H1 (cell line): ENCODE results near the gene FBN1. TPM values are rescaled to one million over a fixed set of nuclear protein-coding genes. Genes with fewer than 3 reads are reported as not detected.

Experiments used
- ATF2 ChIP-seq: IDR thresholded peaks from 2 replicates; pipeline ENCODE4 v1.6.1; 2012; ENCODE audit warnings: low read length, inconsistent platforms
- polyA plus RNA-seq, 7 experiments: library from polyadenylated mRNA; depleted of rRNA in 3 of 7; stranded (reverse) in 5 of 7; unstranded in 2 of 7; fragments of >200 nt in 5 of 7; fragments of 200-250 nt in 2 of 7; gene quantifications; 1 replicate in 5 of 7; 2 replicates in 1 of 7; 4 replicates in 1 of 7; pipeline versions ENCODE4 v1.2.1 to v1.2.3, GENCODE V29; 2011 to 2013; ENCODE audit warnings: missing spikeins in 2 of 7, mixed read lengths in 2 of 7
- total RNA-seq: library from RNA; stranded (reverse); fragmentation: NEBNext Ultra II Directional; extraction: Animal tissue kit (Norgen Biotek cat#: 25700); gene quantifications from 2 replicates; pipeline ENCODE4 v1.2.1, GENCODE V29; 2021

FBN1 gene
- total and polyA plus RNA-seq, 2 of the 8 experiments (the other 6 are each of a cell fraction or from before 2014, with no cell fraction given) = 3.0 to 4.0 TPM

GRCh38 chr15:48607846-48608245, 37.7 kb downstream of the FBN1 start (continued):
- no peak for TF ChIP-seq ATF2
